Endothelial cell (in vitro differentiated cells): ENCODE measurements around the gene C1orf35. TPM values are rescaled to one million over a fixed set of nuclear protein-coding genes. Genes with fewer than 3 reads are reported as not detected.

Experiments used
- DNase-seq: peaks from one replicate; pipeline ENCODE4 v3.0.0; 2021; ENCODE audit warnings: low spot score
- H3K27ac Mint-ChIP-seq: one replicate; pipeline ENCODE4 v1.8.0; 2021; ENCODE audit warnings: mixed read lengths, inconsistent platforms; ENCODE audit not compliant: unreplicated experiment
- H3K27me3 Mint-ChIP-seq: one replicate; pipeline ENCODE4 v1.8.0; 2021; ENCODE audit warnings: mild to moderate bottlenecking, moderate library complexity, mixed read lengths, inconsistent platforms; ENCODE audit not compliant: unreplicated experiment
- H3K36me3 Mint-ChIP-seq: one replicate; pipeline ENCODE4 v1.8.0; 2021; ENCODE audit warnings: mild to moderate bottlenecking, low read depth, mixed read lengths, inconsistent platforms; ENCODE audit not compliant: unreplicated experiment
- H3K4me1 Mint-ChIP-seq: one replicate; pipeline ENCODE4 v1.8.0; 2021; ENCODE audit warnings: mild to moderate bottlenecking, mixed read lengths, inconsistent platforms; ENCODE audit not compliant: unreplicated experiment
- H3K4me3 Mint-ChIP-seq: one replicate; pipeline ENCODE4 v1.8.0; 2021; ENCODE audit warnings: mild to moderate bottlenecking, mixed read lengths, inconsistent platforms; ENCODE audit not compliant: unreplicated experiment
- H3K9me3 Mint-ChIP-seq: one replicate; pipeline ENCODE4 v1.8.0; 2021; ENCODE audit warnings: mixed read lengths, inconsistent platforms; ENCODE audit not compliant: unreplicated experiment
- CTCF ChIP-seq: fragments of 200-600 bp; sonication (generic); IDR thresholded peaks from one replicate; pipeline ENCODE4 v1.5.0; 2021; ENCODE audit warnings: antibody characterized with exemption; ENCODE audit not compliant: unreplicated experiment
- total RNA-seq: library from RNA; stranded (reverse); fragmentation: NEBNext Ultra II Directional; extraction: Animal tissue kit (Norgen Biotek cat#: 25700); gene quantifications from one replicate; pipeline ENCODE4 v1.2.1, GENCODE V29; 2021; ENCODE audit not compliant: unreplicated experiment

Gene C1orf35
- total RNA-seq, 1 donor from 2014 or later, result 23.2 TPM

- no peak overlapping the region for H3K4me3 Mint-ChIP-seq
- TF ChIP-seq CTCF, result no peak
- H3K36me3 Mint-ChIP-seq, result peaks cover 8% of the 10 kb centered on the region
- H3K27ac Mint-ChIP-seq, result no peak overlapping the region
- H3K4me1 Mint-ChIP-seq, result peaks cover 22% of the 10 kb centered on the region
- H3K27me3 Mint-ChIP-seq, result peaks cover 5% of the 10 kb centered on the region
- DNase-seq, result no peak
- no peaks in the 10 kb centered on the region for H3K9me3 Mint-ChIP-seq
These were observed 42.6 kb upstream of the C1orf35 start for GRCh38 chr1:228145463-228146416.

- no peak for DNase-seq
- peaks cover 7% of the 10 kb centered on the region for H3K27me3 Mint-ChIP-seq
- H3K36me3 Mint-ChIP-seq, result peaks cover 8% of the 10 kb centered on the region
- no peak for TF ChIP-seq CTCF
- H3K9me3 Mint-ChIP-seq, result no peaks in the 10 kb centered on the region
- H3K4me3 Mint-ChIP-seq, result no peak overlapping the region
- no peak overlapping the region for H3K27ac Mint-ChIP-seq
- peaks cover 22% of the 10 kb centered on the region for H3K4me1 Mint-ChIP-seq
These were observed 41.8 kb upstream of the C1orf35 start for GRCh38 chr1:228144993-228145343.

GRCh38 chr1:228144193-228144992, 41.3 kb upstream of the C1orf35 start:
- no peak for DNase-seq
- TF ChIP-seq CTCF, result no peak
- Mint-ChIP-seq H3K27ac (peak overlapping the region; percentile 48), H3K36me3 (peaks cover 8% of the 10 kb centered on the region), H3K9me3 (no peaks in the 10 kb centered on the region), H3K4me3 (peak overlapping the region; percentile 60), H3K27me3 (peaks cover 11% of the 10 kb centered on the region), H3K4me1 (peaks cover 25% of the 10 kb centered on the region)

GRCh38 chr1:228143480-228144192, 40.5 kb upstream of the C1orf35 start:
- H3K27ac Mint-ChIP-seq, result peak overlapping the region; percentile 48
- peaks cover 25% of the 10 kb centered on the region for H3K4me1 Mint-ChIP-seq
- H3K9me3 Mint-ChIP-seq, result no peaks in the 10 kb centered on the region
- no peak for TF ChIP-seq CTCF
- peaks cover 11% of the 10 kb centered on the region for H3K27me3 Mint-ChIP-seq
- peaks cover 8% of the 10 kb centered on the region for H3K36me3 Mint-ChIP-seq
- peak overlapping the region; percentile 60 for H3K4me3 Mint-ChIP-seq
- no peak for DNase-seq
